Tibial nerve (tissue), 4 donors: ENCODE measurements around the gene RFC1.

Source experiments
- CTCF ChIP-seq, 5 experiments: fragments of 200-600 bp in 3 of 5; fragments of 450-650 bp in 2 of 5; sonication (generic) in 3 of 5; IDR thresholded peaks; one replicate each; pipeline ENCODE4 v1.5.1; 2016 to 2019; ENCODE audit warnings: antibody characterized with exemption in 5 of 5, mild to moderate bottlenecking in 3 of 5, moderate library complexity in 2 of 5
- EP300 ChIP-seq, 2 donors: sonication (generic); formaldehyde crosslinking; IDR thresholded peaks; one replicate each; pipeline ENCODE4 v1.6.1; 2017; ENCODE audit warnings: antibody characterized with exemption in 2 of 2, mild to moderate bottlenecking in 1 of 2

- no peak for TF ChIP-seq CTCF (IDR thresholded peaks at IDR 0.05)
- no peak for TF ChIP-seq EP300 (IDR thresholded peaks at IDR 0.05)
Measured at GRCh38 chr4:39303871-39304270, 62.3 kb downstream of the RFC1 start.
